OCI-LY7 (cell line): ENCODE data around the gene ZNF292. TPM values are rescaled to one million over a fixed set of nuclear protein-coding genes. Genes with fewer than 3 reads are reported as not detected.

Source experiments
- BruUV-seq: library from RNA; stranded (reverse); fragments of 400-500 nt; replicated peaks from 2 replicates; lab custom pipeline; 2021; lab: Mats Ljungman, UMichigan
- CTCF ChIA-PET: fragments of 300-600 bp; sonication (Branson Sonifier 250); formaldehyde crosslinking; loops from one replicate; lab custom pipeline; 2022; ENCODE audit warnings: antibody characterized with exemption; ENCODE audit not compliant: unreplicated experiment; lab: Charles Lee
- POLR2A ChIA-PET: fragments of 300-600 bp; sonication (Branson Sonifier 250); formaldehyde crosslinking; loops from one replicate; lab custom pipeline; 2022; ENCODE audit warnings: antibody characterized with exemption; lab: Charles Lee
- DNase-seq: peaks from one replicate; pipeline ENCODE4 v3.0.0-alpha.2; 2015; ENCODE audit warnings: low spot score
- H2AFZ ChIP-seq: fragments of 200-600 bp; sonication (generic), shearing (Covaris generic); 2 replicates; pipeline ENCODE4 v1.6.1; 2014; ENCODE audit warnings: mild to moderate bottlenecking, antibody characterized with exemption, low read length, moderate library complexity
- H3K27ac ChIP-seq: fragments of 200-600 bp; sonication (generic); 2 replicates; pipeline ENCODE4 v1.5.1; 2014; ENCODE audit warnings: mixed run types, low read depth, mild to moderate bottlenecking, moderate library complexity, low read length, inconsistent platforms; ENCODE audit not compliant: poor library complexity, severe bottlenecking
- H3K36me3 ChIP-seq: fragments of 200-600 bp; sonication (generic); 2 replicates; pipeline ENCODE4 v1.6.1; 2014; ENCODE audit warnings: mild to moderate bottlenecking, antibody characterized with exemption, low read length, moderate library complexity, mixed read lengths; ENCODE audit not compliant: insufficient read depth
- H3K4me1 ChIP-seq: fragments of 200-600 bp; sonication (generic); 2 replicates; pipeline ENCODE4 v1.5.1; 2014; ENCODE audit warnings: mild to moderate bottlenecking, low read length; ENCODE audit not compliant: insufficient read depth, poor library complexity, severe bottlenecking
- H3K4me2 ChIP-seq: fragments of 200-600 bp; sonication (generic); 2 replicates; pipeline ENCODE4 v1.6.1; 2014; ENCODE audit warnings: mild to moderate bottlenecking, low read length
- H3K4me3 ChIP-seq: fragments of 200-600 bp; sonication (generic); 2 replicates; pipeline ENCODE4 v1.5.1; 2014; ENCODE audit warnings: mild to moderate bottlenecking, low read depth, low read length; ENCODE audit not compliant: poor library complexity, severe bottlenecking
- H3K79me2 ChIP-seq: fragments of 200-600 bp; sonication (generic); 2 replicates; pipeline ENCODE4 v1.6.1; 2016; ENCODE audit warnings: low read depth, mild to moderate bottlenecking, low read length, moderate library complexity, mixed read lengths; ENCODE audit not compliant: insufficient read depth
- H3K9me2 ChIP-seq: fragments of 200-600 bp; sonication (generic); 2 replicates; pipeline ENCODE4 v1.6.1; 2016; ENCODE audit warnings: mild to moderate bottlenecking, low read length, mixed read lengths; ENCODE audit not compliant: insufficient read depth
- H3K9me3 ChIP-seq: fragments of 200-600 bp; sonication (generic); 2 replicates; pipeline ENCODE4 v1.6.1; 2014; ENCODE audit warnings: mild to moderate bottlenecking, mixed run types, low read length, mixed read lengths
- H4K20me1 ChIP-seq: fragments of 200-600 bp; sonication (generic); 2 replicates; pipeline ENCODE4 v1.6.1; 2014; ENCODE audit warnings: mild to moderate bottlenecking, antibody characterized with exemption, low read length, moderate library complexity, mixed read lengths; ENCODE audit not compliant: insufficient read depth
- EZH2phosphoT487 ChIP-seq: fragments of 200-600 bp; sonication (generic); IDR thresholded peaks from 2 replicates; pipeline ENCODE4 v1.6.1; 2018; ENCODE audit warnings: low read depth, borderline replicate concordance, mild to moderate bottlenecking, mixed run types, antibody characterized with exemption, low read length, moderate library complexity, mixed read lengths
- intact Hi-C: fragments of 100-400 bp; cut with micrococcal nuclease; formaldehyde crosslinking; loops from one replicate; pipeline ENCODE4 v1.10.0; 2022; ENCODE audit not compliant: unreplicated experiment
- total RNA-seq, 2 experiments: library from RNA; depleted of rRNA in 1 of 2; stranded (reverse); fragments of >200 nt in 1 of 2; shearing (Covaris generic) in 1 of 2; gene quantifications; 2 replicates each; pipeline ENCODE4 v1.2.3, GENCODE V29; 2014 to 2022
- TF ChIP-seq, protein P1 (sequence below): fragments of 200-600 bp; sonication (generic); conservative IDR thresholded peaks from 2 replicates; pipeline ENCODE4 v1.5.1; 2014; ENCODE audit warnings: mild to moderate bottlenecking, antibody characterized with exemption, low read length, moderate library complexity, mixed read lengths

Gene ZNF292
- total RNA-seq, 2 experiments from 2014 or later: 18.7 to 53.7 TPM

DNA sequence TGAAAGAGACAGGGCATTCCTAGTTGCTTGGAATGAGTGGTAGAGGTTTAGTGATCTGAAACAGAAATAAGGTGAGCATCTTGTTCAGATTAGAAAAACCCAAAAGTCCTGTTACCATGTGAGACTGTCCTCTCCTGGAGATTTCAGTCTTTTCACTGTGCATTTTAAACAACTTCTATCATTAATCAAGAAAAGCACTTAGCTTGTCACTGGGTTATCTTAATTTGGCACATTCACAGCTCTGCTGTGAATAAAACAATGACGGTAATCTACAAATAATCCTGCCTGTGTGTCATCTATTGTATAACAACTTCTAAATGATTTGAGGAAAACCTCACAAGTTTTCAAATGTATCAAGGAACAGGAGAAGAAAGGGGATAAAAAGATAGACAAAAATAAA lies 157.5 kb downstream of the ZNF292 start:
- no peaks in the 10 kb centered on the region for H3K9me3 ChIP-seq
- no peak overlapping the region for H3K4me2 ChIP-seq
- H3K79me2 ChIP-seq: no peaks in the 10 kb centered on the region
- DNase-seq: no peak
- no peak overlapping the region for H2AFZ ChIP-seq
- no peaks in the 10 kb centered on the region for H3K4me1 ChIP-seq
- ChIA-PET CTCF (no interaction called here), POLR2A (no interaction called here)
- no TSS peak for BruUV-seq
- H4K20me1 ChIP-seq: no peaks in the 10 kb centered on the region
- H3K9me2 ChIP-seq: no peaks in the 10 kb centered on the region
- H3K27ac ChIP-seq: no peak overlapping the region
- TF ChIP-seq, protein P1, sequence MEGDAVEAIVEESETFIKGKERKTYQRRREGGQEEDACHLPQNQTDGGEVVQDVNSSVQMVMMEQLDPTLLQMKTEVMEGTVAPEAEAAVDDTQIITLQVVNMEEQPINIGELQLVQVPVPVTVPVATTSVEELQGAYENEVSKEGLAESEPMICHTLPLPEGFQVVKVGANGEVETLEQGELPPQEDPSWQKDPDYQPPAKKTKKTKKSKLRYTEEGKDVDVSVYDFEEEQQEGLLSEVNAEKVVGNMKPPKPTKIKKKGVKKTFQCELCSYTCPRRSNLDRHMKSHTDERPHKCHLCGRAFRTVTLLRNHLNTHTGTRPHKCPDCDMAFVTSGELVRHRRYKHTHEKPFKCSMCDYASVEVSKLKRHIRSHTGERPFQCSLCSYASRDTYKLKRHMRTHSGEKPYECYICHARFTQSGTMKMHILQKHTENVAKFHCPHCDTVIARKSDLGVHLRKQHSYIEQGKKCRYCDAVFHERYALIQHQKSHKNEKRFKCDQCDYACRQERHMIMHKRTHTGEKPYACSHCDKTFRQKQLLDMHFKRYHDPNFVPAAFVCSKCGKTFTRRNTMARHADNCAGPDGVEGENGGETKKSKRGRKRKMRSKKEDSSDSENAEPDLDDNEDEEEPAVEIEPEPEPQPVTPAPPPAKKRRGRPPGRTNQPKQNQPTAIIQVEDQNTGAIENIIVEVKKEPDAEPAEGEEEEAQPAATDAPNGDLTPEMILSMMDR: no peak
- TF ChIP-seq EZH2phosphoT487: no peak
- no peaks in the 10 kb centered on the region for H3K36me3 ChIP-seq
- intact Hi-C loops: no loop called here
- no peak overlapping the region for H3K4me3 ChIP-seq

Other genes with a start within 250 kb of the ZNF292 start
- not detected in 2 replicates for gene HTR1E, start 218.0 kb upstream of the ZNF292 start, total RNA-seq (2014; rRNA removed; shearing (Covaris generic))
- not detected in 2 replicates for gene HTR1E, start 218.0 kb upstream of the ZNF292 start, total RNA-seq (2022)
- gene CGA, start 60.5 kb upstream of the ZNF292 start, total RNA-seq (2014; rRNA removed; shearing (Covaris generic)): not detected in 2 replicates
- not detected in 2 replicates for gene CGA, start 60.5 kb upstream of the ZNF292 start, total RNA-seq (2022)
- 6.6 TPM in 2 replicates for gene SMIM8, start 167.0 kb downstream of the ZNF292 start, total RNA-seq (2014; rRNA removed; shearing (Covaris generic))
- 12.5 and 14.3 TPM in 2 replicates for gene SMIM8, start 167.0 kb downstream of the ZNF292 start, total RNA-seq (2022)
- gene GJB7, start 173.7 kb downstream of the ZNF292 start, total RNA-seq (2014; rRNA removed; shearing (Covaris generic)): not detected in 2 replicates
- gene GJB7, start 173.7 kb downstream of the ZNF292 start, total RNA-seq (2022): not detected in 2 replicates
- gene C6orf163, start 189.2 kb downstream of the ZNF292 start, total RNA-seq (2014; rRNA removed; shearing (Covaris generic)): 1.4 and 7.2 TPM in 2 replicates
- 2.8 and 3.0 TPM in 2 replicates for gene C6orf163, start 189.2 kb downstream of the ZNF292 start, total RNA-seq (2022)